GM18909 (cell line): ENCODE results near the gene TRAPPC10.

Source experiments
- ATAC-seq: cut with Tn5 transposase; IDR thresholded peaks from one replicate; pipeline ENCODE4 v1.9.1; 2021; ENCODE audit warnings: mild to moderate bottlenecking; ENCODE audit not compliant: unreplicated experiment, poor library complexity

Gene TRAPPC10

DNA sequence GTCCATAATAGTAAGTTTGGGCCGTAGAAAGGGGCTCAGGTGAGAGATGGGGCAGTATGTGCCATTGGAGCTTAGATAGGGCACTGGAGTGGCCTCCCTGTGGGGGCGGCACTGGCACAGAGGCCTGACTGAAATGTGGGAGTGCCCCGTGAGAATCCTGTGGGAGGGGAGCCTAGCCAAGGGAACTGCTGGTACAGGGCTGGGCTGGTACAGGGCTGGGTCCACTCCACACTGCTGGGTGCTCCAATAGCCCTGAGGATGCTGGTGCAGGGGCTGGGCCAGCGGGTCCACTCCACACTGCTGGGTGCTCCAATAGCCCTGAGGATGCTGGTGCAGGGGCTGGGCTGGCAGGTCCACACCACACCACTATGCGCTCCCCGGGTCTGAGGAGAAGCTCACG lies 50.3 kb downstream of the TRAPPC10 start:
- ATAC-seq = no peak

DNA sequence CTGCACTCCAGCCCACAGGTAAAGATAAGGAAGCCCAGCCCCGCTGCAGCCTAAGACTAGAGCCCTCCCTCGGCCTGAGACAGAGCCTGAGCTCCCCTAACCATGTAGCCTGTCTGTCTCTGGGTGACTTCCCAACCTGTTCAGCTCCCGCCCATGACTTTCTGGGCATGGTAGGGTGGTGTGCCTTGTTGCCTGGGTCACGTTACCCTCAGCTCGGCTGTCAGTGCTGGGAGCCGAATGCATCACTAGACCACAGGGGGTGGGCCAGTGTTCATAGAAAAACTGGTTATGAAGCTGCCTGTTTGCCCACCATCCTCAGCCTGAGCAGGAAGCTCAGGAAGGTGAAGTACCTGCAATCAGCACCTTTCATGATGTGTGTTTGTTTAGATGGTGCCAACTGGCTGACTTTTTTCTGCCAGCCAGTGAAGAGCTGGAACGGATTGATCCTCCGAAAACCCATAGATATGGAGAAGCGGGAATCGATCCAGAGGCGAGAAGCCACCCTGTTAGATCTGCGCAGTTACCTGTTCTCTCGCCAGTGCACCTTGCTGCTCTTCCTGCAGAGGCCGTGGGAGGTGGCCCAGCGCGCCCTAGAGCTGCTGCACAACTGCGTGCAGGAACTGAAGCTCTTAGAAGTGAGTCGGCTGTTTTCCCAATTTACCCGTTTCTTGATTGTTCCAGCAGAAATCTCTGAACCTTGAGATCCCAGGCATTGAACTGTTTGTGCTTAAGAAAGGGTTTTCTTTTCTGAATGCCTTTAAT lies 51.2 kb downstream of the TRAPPC10 start:
- ATAC-seq = no peak

GRCh38 chr21:44064852-44065403 lies 52.8 kb downstream of the TRAPPC10 start:
- no peak for ATAC-seq

GRCh38 chr21:44065428-44065827 lies 53.3 kb downstream of the TRAPPC10 start:
- ATAC-seq = no peak

DNA sequence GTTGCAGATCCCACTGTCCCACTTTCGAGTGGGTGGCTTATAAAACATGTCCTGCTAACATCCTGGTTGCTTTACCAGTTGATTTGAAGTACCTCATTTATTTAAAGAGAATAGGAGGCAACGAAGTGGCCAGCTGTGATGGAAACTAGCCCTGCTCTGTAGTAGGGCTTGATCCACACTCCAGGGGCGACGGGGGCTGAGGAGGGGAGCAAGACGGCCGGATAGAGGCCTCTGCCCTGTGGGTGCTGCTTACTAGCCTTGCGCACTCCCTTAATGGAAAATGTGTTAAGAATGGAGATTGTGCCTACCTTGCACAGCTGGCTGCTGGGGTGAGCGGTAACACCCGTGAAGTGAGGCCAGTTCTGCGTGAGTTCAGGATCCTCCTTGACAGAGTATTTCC lies 54.0 kb downstream of the TRAPPC10 start:
- ATAC-seq = no peak

- no peak for ATAC-seq
These were observed 55.1 kb downstream of the TRAPPC10 start for GRCh38 chr21:44067011-44067839.

GRCh38 chr21:44070391-44070790 lies 58.3 kb downstream of the TRAPPC10 start:
- no peak for ATAC-seq

- ATAC-seq = no peak
These were observed 59.4 kb downstream of the TRAPPC10 start for GRCh38 chr21:44071359-44072104.

DNA sequence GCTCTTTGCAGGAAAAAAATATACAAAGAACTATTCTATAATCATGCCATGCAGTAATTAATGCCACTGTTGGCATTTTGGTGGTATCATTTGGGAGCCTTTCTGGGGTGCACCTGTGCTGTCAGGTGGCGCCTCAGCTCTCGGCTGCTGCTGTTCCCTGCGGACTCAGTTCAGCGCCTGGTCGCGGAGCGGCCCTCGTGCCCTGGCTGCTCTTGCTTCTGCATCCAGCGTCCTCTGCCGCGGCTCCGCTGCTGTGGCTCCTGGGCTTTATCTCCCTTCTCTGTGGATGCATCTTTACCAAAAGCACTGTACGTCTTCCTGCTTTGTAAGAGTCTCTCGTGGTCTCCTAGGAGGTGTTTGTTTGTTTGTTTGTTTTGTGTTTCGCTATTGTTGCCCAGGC lies 60.0 kb downstream of the TRAPPC10 start:
- no peak for ATAC-seq

DNA sequence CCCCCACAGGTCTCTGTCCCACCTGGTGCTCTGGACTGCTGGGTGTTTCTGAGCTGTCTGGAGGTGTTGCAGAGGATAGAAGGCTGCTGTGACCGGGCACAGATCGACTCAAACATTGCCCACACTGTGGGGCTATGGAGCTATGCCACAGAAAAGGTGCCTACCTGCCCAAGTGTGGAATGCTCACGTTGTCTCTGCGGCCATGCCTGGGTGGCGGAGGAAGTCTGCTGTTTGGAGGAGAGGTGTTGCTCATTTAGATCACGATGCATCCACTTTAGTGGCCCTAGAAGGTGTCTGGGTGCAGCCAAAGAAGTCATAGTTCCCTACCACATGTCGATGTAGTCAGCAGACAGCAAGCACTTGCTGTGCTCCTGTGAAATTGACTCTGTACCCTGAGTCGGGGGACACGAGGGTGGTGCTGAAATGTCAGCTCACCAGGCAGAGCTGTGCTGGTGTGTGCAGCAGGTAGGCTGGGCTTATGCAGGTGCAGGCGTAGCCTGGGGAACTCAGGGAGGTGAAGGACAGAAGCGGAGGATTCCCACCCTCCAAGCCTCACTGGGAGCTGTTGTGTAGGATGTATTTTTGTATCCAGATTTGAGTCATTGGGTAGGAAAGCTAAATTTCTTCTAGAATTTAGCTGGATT lies 62.3 kb downstream of the TRAPPC10 start:
- ATAC-seq = no peak

DNA sequence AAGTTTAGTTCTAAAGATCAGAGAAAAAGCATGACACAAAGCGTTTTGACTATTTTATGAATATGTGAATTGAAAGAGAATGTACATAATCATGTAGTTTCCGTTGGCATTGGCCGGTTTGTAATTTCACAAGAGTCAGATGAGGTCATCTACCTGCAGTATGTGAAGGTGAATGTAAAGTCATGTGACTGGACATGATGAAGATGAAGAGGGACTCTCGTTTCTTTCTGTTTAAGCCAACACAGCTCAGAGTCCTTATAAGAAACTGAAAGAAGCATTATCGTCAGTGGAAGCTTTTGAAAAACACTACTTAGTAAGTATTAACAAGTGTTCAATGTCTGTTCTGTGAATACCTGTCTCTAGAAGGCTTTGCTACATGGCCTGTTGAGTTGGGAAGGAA lies 64.2 kb downstream of the TRAPPC10 start:
- no peak for ATAC-seq

GRCh38 chr21:44078411-44078981 lies 66.4 kb downstream of the TRAPPC10 start:
- ATAC-seq = no peak

GRCh38 chr21:44079446-44079845 lies 67.3 kb downstream of the TRAPPC10 start:
- ATAC-seq = no peak

DNA sequence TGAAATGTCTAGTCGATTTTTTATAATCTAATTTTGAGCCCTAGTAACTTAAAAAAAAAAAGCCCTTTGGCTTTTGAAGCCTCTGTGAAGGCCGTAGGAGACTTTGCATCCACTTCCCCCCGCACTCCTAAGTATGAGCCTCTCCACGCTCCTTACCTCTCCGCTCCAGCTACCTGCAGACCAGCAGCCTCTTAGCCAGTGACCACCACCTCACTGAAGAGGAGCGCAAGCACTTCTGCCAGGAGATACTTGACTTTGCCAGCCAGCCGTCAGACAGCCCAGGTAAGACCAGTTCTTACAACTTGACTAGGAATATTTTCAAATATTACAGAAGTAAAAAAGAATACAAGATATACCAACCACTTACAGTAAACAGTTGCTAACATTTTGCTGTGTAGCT lies 67.7 kb downstream of the TRAPPC10 start:
- ATAC-seq = no peak

- no peak for ATAC-seq
These were observed 70.7 kb downstream of the TRAPPC10 start for GRCh38 chr21:44082648-44083440.

DNA sequence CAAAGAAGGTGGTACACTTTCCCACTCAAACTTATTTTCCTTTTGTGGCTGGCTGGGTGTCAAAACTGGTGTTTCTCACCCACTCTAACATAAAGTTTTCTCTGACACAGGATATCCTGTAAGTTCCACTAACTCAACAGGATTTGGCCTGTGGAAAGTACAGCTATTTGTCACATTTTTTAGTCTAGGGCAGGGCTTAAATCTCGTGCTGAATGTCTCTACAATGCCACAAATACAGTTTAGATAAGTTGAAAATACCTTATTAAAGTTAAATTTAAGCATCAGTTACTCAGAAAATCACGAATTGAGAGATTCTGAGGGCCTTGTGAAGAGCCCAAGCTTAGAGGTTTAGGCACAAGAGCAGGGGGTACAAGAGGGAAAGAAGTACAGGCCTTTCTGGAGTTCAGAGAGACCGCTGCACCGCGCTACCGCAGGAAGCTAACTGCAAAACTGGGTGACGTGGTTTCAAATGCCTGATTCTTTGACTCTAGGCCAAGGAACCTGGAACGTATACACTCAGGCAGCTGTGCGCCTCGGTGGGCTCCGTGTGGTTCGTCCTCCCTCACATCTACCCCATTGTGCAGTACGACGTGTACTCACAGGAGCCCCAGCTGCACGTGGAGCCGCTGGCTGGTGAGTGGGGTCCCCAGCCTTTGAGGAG lies 71.7 kb downstream of the TRAPPC10 start:
- no peak for ATAC-seq

- ATAC-seq = no peak
These were observed 72.6 kb downstream of the TRAPPC10 start for GRCh38 chr21:44084496-44085241.
